Measurements from ENCODE around the gene SLC25A22.

Gene SLC25A22

GRCh38 chr11:827146-827896 lies 29.2 kb upstream of the SLC25A22 start:
- TF ChIP-seq, protein P1, sequence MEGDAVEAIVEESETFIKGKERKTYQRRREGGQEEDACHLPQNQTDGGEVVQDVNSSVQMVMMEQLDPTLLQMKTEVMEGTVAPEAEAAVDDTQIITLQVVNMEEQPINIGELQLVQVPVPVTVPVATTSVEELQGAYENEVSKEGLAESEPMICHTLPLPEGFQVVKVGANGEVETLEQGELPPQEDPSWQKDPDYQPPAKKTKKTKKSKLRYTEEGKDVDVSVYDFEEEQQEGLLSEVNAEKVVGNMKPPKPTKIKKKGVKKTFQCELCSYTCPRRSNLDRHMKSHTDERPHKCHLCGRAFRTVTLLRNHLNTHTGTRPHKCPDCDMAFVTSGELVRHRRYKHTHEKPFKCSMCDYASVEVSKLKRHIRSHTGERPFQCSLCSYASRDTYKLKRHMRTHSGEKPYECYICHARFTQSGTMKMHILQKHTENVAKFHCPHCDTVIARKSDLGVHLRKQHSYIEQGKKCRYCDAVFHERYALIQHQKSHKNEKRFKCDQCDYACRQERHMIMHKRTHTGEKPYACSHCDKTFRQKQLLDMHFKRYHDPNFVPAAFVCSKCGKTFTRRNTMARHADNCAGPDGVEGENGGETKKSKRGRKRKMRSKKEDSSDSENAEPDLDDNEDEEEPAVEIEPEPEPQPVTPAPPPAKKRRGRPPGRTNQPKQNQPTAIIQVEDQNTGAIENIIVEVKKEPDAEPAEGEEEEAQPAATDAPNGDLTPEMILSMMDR (IDR thresholded peaks at IDR 0.05) = no peak

GRCh38 chr11:826836-827145 lies 28.7 kb upstream of the SLC25A22 start:
- TF ChIP-seq, protein P1 (IDR thresholded peaks at IDR 0.05) = no peak

- TF ChIP-seq, protein P1 (IDR thresholded peaks at IDR 0.05) = no peak
These were observed 28.1 kb upstream of the SLC25A22 start for GRCh38 chr11:826227-826621.

DNA sequence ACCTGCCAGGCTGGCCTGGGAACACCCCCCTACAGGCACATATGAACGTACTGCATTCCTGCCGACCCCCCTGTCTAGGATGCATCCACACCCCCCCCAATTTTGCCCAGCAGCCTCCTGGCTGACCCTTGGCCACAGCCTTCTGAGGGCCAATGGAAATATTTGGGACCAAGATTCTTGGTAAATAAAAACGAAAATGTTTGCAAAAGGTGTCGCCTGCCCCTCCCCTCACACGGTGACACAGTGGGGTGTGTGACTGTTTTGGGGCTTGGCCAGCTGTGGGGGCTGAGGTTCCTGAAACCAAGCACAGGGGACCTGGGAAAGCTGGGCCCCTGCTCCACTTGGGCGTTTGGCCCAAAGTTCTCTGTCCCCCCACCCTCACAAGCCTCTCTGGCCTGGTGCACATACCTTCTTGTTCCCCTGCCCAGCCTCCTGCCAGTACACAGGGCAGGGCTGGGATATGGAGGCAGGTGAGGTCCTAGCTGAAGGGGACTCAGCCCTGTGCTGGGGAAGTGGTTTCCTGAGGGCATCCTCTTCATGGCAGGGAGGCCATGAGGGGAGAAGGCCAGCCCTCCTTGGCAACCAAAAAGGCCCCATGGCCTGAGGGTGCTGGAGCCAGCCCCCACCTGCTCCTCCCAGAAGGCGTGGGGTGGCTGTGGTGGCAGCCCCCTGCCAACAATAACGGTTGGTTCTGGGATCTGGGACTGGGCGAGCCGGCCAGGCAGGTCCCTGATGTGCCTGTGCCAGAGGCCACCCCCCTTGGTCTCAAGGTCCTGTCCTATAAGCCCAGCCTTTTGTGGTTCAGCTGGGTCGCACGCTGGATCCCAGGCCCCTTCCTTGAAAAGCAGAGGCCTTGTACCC lies 27.5 kb upstream of the SLC25A22 start:
- TF ChIP-seq, protein P1 (IDR thresholded peaks at IDR 0.05) = no peak

- TF ChIP-seq, protein P1 (IDR thresholded peaks at IDR 0.05) = no peak
These were observed 26.9 kb upstream of the SLC25A22 start for GRCh38 chr11:824942-825341.

GRCh38 chr11:824292-824880 lies 26.3 kb upstream of the SLC25A22 start:
- TF ChIP-seq, protein P1 (IDR thresholded peaks at IDR 0.05) = no peak; the same call in 1 of the 2 replicates

GRCh38 chr11:823441-824291 lies 25.6 kb upstream of the SLC25A22 start:
- TF ChIP-seq, protein P1 (IDR thresholded peaks at IDR 0.05) = no peak
